ENCODE data around the gene SERTAD4.

DNA sequence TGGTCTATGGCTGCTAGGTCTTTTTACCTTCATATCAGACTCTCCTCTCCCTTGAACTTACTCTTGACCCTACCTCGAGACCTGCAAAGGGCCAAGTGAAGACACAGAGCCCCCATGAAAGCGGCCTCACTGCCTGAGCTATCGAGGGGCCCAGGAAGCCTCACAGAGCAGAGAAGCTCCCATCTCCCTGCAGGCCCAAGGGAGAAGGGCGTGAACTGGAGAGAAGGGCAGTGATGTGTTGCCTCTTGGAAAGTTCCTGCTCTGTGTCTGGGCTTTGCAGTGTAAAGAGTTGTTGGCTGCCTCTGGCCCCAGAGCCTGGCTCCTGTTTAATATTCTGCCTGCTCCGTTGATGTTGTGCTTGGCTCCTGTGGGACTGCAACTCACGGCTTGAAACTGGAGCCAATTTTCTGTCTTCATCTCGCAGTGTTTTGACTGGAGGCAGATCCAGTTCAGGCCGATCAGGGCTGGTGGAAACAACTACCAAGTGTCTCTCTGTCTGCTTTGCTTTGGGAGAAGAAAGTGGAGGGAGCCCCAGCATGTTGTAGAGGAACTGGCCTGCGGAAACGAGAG, 4.3 kb downstream of the SERTAD4 start:
- TF ChIP-seq POLR2A (IDR thresholded peaks at IDR 0.05) (no peak), CTCF (IDR thresholded peaks at IDR 0.05) (no peak)
